NCI-H526 treated with DMSO at 0.1 percent for 48 hours (cell line): ENCODE measurements around the gene TEKT5.
"Not testable (repeated sequence)": the region's sequence is repeated elsewhere in the genome, so short reads cannot be mapped to it uniquely, and the experiment has no call there.

Source experiments
- DNase-seq: peaks from one replicate; lab custom pipeline; 2025; lab: John Stamatoyannopoulos, UW

Gene TEKT5

DNA sequence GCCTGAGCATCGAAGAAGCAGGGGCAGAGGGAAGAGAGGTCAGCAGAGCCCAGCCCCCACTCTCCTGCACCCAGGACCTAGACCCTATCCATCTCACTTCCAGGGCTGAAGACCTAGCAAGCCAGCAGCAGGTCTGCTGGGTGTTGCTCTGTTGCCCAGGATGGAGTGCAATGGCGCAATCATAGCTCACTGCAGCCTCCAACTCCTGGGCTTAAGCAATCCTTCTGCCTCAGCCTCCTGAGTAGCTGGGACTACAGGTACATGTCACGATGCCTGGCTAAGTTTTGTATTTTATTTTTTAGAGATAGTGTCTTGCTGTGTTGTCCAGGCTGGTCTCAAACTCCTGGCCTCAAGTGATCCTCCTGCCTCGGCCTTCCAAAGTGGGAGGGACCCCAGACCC lies 61.3 kb downstream of the TEKT5 start:
- DNase-seq = not testable (repeated sequence)

DNA sequence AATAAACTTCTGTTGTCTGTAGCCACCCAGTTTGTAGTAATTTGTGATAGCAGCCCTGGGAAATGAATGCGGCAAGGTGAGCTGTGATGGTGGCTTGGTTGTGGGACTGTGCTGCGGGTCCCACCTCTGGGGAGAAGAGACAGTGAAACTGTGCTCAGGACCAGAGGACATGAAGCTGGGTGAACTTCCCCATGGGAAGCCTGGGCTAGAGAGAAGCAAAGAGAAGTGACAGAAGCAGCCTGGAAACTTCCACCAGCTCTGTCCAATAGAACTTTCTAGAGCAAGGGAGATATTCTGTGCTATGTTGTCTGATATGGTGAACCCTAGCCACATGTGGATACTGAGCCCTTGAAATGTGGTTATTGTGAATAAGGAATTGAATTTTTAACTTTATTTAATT lies 62.8 kb downstream of the TEKT5 start:
- no peak for DNase-seq

DNA sequence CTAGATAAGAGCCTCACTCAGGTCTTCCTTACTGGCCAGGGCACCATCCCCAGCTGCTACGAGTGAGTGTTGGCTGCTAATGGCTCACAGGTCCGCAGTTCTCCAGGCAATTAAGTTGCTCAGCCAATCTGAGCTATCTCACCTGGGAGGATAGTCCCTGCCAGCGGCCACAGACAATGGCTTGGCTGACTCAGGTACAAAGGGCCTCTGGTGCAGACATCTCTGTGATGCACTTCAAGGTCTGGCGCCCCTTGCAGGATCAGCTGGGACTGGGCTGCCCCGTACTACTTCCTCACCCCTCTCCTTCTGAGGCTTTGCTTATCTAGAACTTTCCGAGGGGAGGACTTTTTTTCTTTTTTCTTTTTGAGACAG lies 65.2 kb downstream of the TEKT5 start:
- DNase-seq = no peak

DNA sequence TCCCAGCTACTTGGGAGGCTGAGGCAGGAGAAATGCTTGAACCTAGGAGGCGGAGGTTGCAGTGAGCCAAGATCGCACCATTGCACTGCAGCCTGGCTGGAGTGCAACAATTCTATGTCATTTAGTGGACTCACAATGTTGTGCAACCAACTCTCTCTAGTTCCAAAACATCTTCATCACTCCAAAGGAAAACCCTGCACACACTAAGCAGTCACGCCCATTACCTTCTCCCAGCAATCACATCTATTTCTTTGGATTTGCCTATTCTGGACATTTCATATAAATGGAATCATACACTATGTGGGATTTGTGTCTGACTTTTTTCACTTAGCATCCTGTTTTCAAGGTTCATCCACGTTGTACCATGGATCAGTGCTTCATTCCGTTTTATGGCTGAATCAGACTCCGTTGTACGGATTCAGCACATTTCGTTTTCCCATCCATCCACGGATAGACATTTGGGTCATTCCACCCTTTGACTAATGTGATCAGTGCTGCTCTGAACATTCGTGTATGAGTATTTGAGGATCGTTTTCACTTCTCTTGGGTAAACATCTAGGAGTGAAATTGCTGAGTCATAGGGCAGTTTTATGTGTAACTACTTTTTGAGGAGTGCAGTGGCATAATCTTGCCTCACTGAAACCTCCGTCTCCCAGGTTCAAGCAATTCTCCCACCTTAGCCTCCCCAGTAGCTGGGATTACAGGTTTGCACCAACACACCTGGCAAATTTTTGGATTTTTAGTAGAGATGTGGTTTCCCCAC lies 69.0 kb downstream of the TEKT5 start:
- no peak for DNase-seq

DNA sequence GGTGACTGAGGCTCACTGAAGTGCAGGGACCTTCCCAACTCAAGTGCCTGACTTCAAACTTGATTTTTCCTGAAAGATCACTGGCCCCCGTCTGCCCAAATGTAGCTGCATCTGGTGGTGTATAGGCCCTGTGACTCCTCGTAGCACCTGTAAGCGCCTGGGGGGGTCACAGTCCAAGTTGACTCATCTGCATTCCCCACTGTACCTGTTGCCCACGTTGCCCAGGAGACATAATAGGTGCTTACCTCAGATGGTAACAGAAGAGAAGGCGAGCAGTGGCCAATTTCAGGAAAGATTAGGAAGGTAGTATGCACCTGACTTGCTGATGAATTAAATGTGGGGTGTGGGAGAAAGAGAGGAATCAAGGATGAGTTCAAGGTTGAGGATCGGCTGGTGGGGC lies 70.2 kb downstream of the TEKT5 start:
- DNase-seq = no peak

DNA sequence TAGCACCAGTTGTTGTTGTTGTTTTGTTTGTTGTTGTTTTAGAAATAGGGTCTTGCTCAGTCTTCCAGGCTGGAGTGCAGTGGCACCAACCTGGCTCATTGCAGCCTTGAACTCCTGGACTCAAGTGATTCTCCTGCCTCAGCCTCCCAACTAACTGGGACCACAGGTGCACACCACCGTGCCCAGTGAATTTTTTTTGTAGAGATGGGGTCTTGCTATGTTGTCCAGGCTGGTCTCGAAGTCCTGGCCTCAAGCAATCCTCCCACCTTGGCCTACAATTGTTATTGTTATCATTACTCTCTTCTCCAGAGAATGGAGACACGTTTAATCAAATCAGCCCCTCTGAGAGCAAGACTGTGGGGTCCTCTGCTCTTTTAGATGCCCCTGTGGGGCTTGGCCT lies 71.7 kb downstream of the TEKT5 start:
- DNase-seq = no peak

DNA sequence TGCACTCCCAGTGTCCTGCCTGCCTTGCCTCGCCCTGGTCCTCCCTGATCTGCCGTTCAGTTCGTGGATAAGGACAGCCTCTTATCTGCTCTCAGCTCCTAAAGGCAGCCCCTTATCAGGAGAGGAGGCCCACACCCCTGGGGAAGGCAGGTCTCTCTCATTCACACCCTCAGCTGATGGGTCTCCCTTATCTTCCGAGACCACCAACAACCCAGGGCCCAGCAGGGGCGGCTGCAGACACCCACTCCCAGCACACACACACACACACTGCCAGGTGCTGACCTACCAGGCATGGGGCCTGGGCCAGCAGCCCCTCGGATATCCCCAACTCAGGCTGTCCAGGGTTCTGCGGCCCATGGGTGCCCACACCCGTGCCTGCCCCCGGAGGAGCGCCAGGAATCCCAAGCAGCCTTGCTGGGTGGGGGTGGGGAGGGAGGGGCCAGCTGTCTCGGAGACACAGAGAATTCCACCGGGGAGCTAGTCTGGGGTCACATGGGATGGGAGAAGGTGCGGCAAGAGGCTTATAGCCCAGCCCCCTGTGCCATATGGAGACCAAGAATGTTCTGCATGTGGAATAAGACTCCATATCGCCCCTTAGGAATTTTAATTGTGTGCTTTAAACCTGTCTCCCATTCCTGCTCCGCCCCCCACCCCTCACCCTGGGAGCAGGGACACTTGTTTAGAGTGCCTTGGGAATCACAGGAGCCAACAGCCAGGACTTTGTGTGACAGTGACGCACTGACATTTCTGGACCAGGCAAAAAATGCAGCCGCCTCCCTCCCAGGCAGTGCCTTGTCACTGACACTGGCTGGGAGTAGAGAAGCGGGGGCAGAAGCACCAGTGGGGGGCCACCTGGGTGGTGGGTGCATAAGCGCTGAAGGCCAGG lies 72.5 kb downstream of the TEKT5 start:
- DNase-seq = no peak

DNA sequence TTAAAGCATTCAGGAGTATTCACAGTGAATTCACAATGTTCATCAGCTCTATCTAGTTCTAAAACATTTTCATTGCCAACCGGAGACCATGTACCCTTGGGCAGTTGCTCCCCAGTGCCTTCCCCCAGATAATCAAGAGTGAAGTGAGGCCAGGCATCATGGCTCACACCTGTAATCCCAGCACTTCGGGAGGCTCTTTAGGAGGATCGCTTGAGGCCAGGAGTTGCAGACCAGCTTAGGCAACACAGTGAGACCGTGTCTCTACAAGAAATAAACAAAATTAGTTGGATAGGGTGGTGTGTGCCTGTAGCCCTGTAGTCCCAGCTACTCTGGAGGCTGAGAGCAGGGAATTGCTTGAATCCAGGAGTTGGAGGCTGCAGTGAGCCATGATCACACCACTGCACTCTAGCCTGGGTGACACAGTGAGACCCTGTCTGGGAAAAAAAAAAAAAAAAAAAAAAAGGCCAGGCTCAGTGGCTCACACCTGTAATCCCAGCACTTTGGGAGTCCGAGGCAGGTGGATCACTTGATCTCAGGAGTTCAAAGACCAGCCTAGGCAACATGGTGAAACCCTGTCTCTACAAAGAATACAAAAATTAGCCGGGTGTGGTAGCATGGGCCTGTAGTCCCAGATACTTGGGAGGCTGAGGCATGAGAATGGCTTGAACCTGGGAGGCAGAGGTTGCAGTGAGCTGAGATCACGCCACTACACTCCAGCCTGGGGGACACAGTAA lies 73.3 kb downstream of the TEKT5 start:
- not testable (repeated sequence) for DNase-seq

DNA sequence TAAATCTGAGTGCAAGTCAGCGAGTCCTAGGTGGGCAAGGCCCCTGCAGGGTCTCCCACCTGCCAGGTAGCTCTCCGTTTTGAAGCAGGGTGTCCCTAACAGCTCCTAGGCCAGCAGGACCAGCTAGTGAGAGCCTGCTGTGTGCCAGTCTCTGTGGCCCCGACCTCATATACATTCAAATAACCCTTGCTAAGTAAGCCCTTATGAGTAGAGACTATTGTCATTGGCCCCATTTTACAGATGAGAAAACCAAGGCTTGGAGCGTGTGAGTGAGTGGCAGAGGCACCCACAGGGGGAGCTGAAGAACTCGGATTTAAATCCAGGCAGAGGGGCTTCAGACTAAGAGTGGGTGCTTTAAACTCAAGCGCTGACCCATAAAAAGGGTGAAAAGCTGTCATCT lies 74.6 kb downstream of the TEKT5 start:
- no peak for DNase-seq

DNA sequence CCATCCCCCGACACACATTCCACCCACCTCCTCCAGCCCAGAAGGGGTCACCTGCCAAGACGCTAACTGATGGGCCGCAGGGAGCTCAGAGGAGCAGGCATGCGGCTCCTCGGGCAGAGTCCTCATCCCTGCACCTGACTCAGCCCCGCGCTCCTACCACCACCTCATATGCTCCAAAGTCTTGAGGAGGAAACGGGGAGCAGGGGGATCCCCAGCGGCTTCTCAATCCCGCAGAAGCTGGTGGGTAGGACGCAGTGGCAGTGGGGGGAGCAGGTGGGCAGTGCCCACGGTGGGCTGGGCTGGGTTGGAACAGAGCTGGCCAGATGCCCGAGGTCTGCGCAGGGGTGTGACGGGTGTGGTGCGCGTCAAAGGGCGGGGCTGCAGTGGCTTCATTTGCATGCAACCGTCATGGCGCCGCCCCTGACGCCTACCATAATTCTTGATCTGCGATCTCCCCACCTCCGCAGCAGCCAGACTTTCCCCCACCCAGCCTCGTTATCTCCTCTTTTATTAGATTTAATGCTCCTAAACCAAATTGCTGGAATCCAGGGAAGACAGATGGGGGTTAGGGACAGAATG lies 75.4 kb downstream of the TEKT5 start:
- DNase-seq = peak; percentile 56

DNA sequence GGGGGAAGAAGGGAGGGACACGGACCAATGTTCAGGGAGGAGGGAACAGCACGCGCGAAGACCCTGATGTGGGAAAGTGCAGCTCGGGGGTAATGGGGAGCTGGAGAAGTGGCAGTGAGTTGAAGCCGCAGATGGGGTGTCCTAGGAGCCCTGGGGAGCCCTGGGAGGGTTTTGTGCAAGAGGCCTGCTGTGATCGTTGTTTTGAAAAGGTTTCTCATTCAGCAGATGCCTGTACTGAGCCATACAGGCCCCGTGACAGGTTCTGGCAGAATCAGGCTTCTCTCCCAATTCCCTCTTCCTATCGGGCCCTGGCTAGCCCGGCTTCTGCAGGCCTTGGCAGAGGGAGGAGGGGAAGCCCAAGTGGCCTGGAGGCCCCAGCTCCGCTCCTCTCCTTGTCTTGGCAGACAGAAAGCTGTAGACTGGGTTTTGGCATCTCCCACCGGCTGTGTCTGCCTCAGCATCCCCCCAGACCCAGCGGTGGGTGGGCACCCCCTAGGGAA lies 76.0 kb downstream of the TEKT5 start:
- no peak for DNase-seq

DNA sequence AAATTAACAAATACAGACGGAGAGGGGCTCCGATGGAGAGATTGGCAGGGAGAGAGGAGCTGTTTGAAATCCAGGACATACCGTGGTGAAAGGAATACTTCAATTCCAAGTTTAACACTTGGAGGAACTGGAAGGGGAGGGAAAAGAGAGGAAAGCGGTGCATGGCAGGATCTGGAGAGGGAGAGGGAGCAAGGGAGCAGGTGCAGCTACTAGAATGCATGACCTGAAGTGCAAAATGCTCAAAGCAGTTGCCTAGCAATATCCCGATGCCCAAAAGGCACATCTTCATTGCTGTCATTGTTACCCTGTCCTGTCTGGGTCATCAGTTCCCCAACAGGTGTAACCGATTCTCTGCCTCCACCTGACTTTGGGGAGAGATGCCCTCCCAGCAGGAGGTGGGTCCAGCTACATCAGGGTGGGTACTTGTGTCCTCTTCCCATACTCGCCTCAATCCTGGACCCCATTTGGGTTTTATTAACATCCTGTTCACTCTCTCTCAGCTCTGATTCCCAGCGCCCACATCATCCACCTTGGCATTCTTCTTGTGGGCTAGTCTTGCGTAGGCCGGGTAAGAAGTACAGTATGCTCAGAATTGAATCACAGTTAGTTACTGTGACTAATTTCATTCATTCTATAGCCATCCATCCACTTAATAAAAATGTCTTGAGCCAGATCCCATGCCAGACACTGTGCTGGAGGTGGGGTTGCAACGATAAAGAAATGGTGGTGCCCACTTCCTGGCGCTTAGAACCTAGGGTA lies 76.9 kb downstream of the TEKT5 start:
- DNase-seq = no peak

DNA sequence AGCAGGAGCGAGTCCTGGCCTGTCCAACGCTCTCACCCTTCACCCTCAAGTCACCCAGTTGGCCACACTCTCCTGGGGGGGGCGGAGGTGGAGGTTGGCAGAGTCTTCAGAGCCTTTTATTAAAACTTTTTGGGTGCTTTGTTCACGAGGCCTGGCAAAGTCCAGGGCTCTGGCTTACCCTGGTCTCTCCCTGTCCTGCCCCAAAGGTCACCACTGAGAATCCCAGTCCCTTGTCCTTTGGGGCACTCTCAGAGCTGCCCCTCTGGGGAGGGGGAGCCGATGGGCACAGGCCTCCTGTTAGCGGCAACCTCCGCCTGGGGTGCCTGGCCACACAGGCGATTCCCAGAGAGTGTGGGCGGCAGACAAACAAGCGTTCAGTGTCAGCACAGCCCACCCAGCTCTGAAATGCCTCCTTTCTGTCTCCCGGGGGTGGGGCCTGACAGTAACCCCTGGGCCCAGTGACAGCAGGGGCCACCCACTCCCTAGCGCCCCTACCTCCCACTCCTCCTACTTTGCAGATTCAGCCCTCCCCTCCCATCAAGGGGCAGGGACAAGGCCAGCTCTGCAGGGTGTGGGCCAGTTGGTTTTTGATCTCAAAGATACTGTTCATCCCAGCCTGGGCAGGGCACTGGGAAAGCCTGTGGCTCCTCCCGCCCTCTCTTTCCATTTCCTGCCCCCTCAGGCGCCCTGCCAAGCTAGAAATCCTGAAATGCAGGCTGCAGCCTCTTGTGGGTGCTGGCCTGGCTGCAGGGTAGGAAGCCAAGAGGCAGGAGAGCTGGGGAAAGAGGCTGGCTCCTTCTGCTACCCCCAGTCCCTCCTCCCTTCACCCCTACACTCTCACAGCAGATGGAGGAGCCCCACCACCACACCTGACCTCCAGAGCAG lies 77.7 kb downstream of the TEKT5 start:
- peak; percentile 41 for DNase-seq

DNA sequence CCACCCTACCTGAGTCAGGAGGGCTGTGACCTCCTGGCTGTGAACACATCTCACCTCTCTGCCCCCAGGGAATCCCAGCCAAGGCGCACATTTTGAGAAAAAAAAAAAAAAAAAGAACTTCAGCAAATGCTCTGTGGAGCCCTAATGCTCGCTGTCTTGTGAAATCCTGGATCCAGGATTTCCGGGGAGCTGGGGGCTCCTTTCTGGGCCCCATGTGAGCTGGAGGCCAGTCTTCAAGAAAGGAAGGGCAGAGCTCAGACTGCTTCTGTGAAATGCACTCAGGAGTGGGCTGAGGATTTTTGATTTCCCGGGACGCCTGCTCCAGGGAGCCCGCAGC lies 78.3 kb downstream of the TEKT5 start:
- no peak for DNase-seq

DNA sequence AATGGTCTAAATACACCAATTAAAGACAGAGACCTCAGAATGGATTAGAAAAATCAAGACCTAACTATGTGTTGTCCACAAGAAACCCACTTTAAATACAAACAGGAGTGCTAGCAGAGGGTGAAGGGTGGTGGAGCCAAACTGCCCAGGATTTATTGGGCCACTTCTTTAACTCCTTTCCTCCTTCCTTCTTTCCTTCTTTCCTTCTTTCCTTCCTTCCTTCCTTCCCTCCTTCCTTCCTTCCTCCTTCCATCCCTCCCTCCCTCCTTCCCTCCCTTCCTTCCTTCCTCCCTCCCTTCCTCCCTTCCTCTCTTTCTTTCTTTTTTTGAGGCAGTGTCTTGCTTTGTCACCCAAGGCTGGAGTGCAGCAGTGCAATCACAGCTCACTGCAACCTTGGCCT lies 80.0 kb downstream of the TEKT5 start:
- DNase-seq = no peak

DNA sequence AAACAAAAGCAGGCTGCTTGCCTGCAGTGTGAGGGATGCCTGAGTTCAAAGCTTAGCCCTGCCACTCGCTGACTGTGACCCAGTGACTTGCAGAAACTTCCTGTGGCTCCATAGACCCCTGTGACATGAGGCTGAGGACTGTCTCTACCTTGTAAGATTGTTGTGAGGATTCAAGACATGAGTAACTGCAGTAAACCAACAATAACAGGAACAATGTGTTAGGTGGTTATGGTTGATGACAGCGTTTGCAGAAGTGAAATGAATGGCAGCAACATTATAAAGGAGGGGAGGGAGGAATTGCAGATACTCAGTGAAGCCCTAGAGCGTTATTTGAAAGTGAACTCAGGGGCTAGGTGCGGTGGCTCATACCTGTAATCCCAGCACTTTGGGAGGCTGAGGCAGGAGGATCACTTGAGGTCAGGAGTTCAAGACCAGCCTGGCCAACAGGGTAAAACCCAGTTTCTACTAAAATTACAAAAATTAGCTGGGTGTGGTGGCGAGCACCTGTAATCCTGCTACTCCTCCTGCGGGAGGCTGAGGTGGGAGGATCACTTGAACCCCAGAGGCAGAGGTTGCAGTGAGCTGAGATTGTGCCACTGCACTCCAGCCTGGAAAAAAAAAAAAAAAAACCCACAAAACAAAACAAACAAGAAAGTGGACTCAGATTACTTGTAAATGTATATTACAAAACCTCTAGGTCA lies 80.8 kb downstream of the TEKT5 start:
- DNase-seq = no peak

DNA sequence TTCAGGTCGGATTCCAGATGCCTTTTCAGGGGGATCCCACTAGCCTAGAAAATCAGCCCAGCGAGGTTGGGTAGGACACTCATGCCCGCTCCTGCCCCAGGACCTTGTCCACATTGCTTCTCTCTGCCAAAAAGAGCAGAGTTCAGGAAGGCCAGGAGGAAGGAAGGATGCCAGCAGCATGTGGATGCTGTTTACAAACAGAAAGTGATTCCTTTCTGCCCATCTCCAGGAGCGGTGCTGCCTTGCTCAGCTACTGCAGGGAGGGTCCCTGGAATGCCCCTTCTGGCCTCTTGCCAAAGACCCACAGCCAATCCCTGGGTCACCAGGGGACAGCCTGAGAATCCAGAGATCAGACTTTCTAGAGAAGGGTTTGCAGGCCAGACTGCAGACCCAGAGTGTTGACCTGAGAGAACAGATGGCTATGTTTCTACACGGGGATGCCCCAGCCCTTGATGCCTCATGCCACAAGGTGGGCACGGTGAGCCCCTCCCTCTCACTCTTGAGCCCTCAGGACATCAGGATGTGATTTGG lies 82.0 kb downstream of the TEKT5 start:
- DNase-seq = no peak

DNA sequence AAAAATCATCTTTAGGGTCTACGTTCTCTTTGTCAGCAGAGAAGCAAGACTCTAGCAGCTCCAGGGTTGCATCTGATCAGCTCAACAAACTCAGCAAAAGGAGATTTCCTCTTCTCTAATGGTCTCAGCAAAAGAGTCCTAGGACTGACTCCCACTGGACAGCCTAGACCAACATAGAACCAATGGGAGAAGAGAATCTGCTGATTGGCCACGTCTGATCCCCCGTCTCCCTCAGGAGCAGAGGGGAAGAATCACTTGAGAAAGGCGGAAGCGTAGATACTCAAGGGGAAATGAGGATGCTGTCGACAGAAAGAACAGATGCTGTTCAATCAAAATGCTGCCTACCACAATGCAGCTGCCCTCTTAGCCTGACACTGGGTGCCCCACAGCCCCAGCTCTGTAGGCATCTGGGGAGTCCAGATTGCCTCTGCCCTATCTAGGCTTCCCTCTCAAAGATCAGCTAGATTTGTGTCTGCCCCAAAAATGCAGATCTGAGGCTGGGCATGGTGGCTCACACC lies 82.8 kb downstream of the TEKT5 start:
- no peak for DNase-seq

DNA sequence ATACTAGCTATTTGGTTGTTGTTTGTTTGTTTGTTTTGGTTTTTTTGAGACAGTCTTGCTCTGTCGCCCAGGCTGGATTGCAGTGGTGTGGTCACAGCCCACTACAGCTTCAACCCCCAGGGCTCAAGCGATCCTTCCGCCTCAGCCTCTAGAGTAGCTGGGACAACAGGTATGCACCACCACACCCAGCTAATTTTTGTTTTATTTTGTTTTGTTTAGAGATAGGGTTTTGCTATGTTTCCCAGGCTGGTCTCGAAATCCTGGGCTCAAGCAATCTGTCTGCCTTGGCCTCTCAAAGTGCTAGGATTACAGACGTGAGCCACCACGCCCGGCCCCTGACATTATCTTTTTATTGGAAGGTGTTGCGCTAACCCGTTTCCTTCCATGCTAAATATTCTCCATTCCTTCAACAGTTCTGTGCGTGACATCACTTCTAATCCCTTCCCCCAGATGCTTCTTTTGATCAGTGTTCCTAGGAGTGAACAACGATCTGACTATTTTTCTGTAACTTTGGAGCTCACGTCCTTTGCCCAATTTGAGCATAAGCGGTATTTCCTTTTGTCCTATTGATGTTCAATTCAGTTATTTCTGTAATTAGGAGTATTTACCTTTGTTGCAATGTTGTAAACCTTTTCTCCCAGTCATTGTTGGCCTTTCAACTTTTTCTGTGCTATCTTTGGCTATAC lies 84.1 kb downstream of the TEKT5 start:
- DNase-seq = no peak
